Measurements from ENCODE around the gene HDX.
A peak's percentile ranks its signal among the peaks of the same experiment; 100 is the strongest.
"Not testable (repeated sequence)": the region's sequence is repeated elsewhere in the genome, so short reads cannot be mapped to it uniquely, and the experiment has no call there.

HDX gene, protein sequence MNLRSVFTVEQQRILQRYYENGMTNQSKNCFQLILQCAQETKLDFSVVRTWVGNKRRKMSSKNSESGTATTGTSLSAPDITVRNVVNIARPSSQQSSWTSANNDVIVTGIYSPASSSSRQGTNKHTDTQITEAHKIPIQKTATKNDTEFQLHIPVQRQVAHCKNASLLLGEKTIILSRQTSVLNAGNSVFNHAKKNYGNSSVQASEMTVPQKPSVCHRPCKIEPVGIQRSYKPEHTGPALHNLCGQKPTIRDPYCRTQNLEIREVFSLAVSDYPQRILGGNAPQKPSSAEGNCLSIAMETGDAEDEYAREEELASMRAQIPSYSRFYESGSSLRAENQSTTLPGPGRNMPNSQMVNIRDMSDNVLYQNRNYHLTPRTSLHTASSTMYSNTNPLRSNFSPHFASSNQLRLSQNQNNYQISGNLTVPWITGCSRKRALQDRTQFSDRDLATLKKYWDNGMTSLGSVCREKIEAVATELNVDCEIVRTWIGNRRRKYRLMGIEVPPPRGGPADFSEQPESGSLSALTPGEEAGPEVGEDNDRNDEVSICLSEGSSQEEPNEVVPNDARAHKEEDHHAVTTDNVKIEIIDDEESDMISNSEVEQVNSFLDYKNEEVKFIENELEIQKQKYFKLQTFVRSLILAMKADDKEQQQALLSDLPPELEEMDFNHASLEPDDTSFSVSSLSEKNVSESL

DNA sequence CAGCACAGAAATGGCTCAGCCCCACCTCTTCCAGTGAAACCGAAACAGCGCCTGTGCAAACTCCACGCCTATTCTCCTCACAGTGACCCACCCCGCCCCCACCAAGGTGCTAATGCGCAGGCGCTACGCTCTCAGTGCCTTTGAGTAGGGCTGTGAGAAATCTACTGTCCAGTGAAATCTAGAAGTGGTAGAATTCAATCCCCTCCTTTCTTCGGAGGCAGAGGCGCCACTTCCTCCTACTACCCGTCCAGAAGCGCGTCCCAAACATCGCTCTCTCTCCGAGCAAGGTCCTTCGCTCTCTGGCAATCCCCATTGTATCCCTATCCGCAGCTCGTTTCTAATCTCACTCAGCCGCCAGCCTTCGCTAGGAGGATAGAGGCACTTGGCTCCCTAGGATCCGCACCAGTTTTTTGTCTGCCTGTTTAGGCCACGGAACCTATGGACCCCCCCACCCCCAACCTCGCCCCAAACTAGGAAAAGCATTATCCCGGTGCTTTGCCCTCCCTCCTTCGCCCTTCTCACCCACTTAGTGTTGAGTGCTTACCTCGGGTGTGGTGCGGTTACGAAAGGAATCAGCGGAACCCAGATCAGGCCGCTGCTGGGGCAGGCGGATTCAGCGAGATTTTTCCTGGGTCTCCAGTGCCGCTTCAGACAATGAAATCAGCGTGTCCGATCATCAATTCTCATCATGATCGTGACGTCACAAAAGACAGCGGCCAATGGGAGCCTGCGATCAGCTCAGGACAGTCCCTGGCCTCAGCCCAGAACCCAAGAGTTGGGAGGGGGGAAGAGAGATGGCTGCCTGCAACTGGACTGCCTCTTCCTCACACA is at the start of gene HDX:
TSS of gene HDX (minus strand) at position 656 of the 831 bp plus-strand sequence. CDS start 27,056 bp downstream, outside the sequence.
- peak; percentile 70 to 87 for DNase-seq

DNA sequence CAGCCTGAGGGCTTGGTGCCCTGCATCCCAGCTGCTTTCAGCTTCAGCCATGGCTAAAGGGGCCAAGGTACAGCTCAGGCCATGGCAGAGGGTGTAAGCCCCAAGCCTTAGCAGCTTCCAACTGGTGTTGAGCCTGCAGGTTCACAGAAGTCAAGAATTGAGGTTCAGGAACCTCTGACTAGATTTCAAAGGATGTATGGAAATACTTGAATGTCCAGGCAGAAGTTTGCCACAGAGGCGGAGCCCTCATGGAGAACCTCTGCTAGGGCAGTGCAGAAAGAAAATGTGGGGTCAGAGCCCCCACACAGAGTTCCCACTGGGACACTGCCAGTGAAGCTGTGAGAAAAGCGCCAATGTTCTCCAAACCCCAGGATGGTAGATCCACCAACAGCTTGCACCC is 39.1 kb upstream of the HDX start:
- peak in 1 of 2 experiments; percentile 1 for DNase-seq

DNA sequence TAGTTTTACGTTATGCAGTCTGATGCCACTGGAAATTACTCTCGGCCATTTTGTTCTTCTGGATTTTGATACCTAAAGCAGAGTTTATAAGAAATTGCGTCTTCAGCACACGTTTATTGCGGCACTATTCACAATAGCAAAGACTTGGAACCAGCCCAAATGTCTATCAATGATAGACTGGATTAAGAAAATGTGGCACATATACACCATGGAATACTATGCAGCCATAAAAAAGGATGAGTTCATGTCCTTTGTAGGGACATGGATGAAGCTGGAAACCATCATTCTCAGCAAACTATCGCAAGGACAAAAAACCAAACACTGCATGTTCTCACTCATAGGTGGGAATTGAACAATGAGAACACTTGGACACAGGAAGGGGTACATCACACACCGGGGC is 35.4 kb upstream of the HDX start:
- not testable (repeated sequence) for DNase-seq

DNA sequence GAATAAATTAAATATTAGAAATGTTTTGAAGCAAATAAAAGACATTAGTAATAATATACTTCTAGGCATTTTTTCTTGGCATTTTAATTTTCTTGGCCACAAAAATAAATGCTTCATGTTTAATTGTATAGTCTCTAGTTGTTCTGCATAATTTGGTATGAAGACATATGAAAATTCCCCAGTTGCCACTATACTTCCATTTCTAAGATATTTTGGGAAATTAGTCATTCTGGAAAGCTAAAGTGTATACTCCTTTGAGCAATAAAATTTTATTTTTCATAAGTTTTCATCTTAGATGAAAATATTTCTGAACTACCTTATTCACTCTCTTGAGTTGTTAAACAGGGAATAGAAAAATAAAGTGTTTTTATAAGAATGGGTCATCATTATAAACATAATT is 13.8 kb downstream of the HDX start:
- DNase-seq, result no peak

DNA sequence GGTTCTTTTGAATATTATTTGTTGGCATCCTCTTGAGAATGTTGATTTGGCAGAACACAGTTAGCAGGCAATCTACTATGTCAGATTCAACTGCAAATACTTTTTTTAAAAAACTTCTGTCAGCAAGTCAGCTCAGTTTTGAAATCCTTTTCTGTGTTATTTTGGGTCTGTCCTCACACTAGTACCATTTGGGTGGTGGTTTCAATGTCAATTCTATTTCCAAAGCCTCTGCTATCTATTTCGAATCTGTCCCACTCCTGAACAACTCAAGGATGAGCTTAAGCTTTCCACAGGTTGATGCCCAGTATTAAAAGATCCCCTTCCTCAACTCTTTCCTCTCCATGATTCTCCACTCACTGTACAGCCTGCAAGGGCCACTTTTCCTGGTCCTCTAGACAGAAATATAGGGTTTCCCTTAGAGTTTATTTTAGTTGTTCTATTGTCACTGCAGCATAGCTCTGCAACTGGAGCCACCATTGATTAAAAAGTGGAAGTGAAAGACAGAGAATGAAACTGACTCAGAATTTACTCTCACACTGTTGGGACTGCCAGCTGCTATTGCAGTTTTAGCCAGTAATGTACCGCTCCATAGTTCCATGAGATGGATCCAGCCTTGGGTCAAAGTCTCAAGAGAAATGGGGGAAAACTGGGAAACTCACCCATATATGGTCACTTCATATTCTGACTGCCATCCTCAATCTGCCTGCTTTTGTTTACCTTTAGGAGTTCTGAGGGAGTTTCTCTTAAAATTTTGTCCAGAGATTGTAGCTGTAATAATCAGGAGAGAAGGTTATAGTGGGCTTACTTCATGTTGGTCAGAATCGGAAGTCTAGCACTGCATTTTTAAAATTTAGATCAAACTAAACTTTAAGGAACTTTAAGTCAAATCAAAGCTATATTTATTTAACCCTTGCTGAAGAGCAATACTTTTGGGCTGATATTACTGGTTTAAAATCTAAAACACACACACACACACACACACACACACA is 14.6 kb downstream of the HDX start:
- DNase-seq, result no peak

DNA sequence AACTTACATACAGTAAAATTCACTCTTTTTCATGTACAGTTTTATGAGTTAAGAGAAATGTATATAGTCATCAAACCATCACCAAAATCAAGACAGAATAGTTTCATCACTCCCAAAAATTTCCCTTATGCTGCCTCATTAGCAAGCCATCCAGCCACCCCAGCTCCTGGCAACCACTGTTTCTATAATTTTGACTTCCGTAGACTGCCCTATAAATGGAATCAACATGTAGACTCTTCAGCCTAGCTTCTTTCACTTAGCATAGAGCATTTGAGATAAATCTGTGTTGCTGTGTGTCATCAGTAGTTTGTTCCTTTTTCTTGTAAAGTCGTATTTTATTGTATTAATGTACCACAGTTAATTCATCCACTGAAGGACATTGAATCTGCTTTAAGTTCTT is 23.2 kb downstream of the HDX start:
- no peak for DNase-seq

DNA sequence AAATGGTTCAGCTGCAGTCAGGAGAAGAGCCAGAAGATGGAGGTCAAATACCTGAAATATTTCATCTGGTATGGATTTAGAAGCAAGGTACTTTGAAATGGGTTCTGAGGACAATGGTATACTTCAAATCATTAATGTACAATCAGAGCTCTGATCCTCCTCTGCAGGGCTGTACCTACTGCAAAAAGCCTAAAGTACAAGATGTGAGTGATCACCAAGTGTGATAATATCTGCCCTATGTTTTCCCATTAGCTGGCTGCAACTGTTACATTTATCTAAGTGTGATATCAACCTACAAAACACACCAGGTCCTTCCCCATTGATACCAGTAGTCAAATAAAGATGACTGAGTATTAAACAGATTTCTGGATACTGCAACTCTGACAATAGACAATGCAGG is 25.1 kb downstream of the HDX start:
- no peak for DNase-seq

DNA sequence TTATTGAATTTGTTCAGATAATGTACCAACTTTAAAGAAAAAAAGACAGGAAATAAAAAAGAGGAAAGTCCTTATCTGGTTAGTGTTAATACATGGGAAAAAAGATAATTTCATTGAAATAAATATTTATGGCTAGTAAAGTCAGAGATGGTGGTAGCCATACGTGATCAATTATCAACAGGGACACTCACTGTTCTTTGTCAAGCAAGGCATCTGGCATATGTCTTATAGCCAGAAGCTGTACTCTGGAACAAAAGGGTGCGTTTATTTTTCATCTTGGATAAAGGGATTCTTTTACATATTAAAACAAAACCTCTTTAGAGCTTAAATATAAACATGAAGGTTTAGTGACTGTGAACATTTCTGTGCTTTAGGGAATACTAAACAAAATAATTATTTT is 26.7 kb downstream of the HDX start:
- DNase-seq, result no peak

DNA sequence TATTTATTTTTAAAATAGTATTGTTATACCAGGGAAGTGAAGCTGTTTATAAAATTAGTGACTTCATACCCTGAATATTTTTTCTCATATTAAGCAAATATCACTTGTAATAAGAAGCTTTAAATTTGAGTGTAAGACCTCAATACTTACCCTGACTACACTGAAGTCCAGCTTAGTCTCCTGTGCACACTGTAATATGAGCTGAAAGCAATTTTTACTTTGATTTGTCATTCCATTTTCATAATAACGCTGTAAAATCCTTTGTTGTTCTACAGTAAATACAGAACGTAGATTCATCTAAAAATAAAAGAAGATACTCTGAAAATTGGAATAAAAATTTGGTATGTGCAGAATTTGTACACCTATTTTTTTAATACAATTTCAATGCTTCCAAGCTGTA is 27.2 kb downstream of the HDX start:
- no peak for DNase-seq

DNA sequence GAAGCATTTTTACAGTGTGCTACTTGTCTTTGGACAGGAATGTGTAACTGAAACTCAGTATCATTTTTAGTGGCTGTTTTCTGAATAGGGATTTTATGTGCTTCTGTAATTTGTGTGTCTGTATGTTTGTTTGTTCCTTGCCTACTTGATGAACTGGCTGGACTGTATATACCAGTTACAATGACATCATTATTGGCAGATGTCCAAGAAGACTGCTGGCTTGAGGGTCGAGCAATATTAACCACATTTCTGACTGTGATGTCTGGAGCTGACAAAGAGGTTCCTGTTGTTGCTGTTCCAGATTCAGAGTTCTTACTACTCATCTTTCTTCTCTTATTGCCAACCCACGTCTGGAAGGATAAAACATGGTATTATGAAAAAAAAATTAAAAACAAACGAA is 33.0 kb downstream of the HDX start:
- no peak for DNase-seq

DNA sequence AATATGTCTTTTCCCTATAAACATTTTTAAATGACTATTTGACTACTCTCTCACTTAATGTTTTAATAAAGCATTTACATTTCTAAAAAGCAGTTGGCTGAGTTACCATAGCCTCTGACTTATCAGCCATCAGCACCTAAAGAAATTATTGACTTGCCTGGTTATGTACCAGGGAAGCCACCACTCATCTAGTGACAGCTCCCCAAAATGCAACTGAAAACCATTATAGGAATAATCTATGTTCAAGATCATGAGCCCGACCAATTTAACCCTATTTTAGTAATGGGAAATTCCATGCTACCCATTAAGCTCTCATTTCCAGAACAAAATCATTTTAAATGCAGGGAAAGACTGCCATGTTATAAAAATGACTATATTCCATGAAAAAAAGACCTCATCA is 34.4 kb downstream of the HDX start:
- no peak for DNase-seq

DNA sequence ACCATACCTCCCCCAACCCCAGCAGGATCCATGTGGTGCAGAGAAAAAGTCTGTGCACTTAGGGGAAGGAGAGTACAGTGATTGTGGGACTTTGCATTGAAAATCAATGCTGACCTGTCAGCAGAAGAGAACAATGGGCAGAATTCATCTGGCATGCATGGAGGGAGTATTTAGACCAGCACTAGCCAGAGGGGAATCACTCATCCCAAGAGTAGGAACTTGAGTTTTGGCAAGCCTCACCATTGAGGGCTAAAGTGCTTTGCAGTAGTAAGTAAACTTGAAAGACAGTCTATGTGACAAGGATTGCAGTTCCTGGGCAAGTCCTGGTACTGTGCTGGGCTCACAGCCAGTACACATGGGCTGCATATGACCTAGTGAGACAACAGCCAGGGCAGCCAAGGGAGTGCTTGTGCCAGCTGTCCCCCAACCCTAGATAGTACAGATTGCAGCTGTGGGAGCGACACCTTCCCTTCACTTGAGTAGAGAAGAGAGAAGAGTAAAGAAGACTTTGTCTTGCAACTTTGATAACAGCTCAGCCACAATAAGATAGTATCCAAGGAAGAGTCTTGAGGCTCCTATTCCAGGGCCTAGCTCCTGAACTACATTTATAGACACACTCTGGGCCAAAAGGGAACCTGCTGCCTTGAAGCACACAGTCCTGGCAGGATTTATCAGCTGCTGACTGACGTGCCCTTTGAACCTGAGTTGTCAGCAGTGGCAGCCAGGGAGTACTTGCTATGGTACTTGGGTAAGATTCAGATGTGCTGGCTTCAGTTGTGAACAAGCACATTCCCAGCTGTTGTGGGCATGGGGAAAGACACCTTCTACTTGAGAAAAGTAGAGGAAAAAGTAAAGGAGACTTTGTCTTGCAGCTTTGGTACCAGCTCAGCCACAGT is 48.7 kb downstream of the HDX start:
- DNase-seq, result no peak

DNA sequence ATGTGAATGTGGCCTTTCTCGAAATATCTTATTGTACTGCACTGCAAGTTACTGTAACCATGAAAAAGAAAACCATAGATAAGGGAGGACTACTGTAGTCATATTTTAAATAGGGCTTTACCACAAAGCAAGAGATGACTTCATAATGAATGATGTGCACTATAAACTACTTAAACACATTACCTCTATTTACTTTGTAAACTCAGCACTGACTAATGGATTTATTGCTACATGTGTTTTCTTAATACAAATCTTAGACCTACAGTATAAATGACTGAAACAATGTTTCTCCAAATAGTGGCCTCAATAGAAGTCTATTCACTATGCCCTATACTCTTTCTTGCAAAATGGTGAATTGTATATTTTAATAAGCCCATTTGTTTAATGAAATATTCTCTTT is 61.1 kb downstream of the HDX start:
- DNase-seq, result no peak

DNA sequence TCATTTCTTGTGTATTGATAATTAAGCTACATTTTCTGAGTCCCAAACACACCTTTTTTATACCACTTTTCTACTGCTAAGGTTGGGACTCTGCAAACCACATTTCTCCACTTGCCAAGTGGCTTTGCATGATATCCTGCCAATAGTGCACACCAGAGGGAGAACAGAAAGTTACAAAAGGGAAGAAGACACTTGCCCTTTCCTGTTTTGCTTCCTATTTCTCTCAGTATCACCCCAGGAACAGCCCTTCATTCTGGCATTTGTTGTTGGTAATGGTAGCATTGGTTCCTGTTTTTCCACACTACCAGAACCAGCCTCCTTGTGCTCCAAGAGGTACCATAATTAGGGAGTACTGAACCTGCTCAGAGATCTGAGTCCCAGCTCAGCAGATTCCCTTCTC is 87.1 kb downstream of the HDX start:
- DNase-seq, result no peak

DNA sequence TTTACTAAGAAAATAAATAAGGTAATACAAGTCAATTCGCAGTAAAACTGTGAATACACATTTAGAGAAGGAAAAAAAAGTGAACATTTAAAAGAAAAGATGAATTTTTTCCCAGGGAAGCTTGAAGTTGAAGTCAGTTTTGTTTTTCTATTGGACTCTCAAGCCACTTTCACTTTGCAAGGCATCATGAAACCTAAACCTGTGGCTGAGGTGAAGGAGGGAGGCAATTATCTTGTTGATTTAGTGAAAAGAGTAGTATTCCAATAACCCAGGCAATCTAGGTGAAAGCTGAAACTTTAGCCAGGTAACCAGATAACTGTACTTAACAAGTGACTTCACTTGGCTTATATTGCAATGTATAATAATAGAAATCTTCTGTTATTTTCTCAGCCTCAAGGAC is 138.6 kb downstream of the HDX start:
- no peak for DNase-seq

DNA sequence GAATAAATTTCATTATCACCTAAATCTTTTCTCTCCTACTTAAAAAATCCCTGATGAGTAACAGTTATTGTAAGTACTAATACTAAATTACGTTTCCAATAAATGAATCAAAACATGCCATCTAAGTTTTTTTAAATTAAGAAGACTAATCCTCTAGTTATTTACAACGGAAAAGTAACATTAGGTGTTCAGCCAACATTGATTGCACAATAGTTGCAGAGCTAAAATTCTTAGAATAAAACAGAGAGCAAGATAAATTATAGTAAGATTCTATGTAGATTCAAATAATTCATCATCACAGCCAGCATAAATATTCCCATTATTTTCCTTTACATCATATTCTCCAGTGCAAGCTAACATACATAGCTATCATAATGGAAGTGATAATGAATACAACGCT is 139.2 kb downstream of the HDX start:
- no peak for DNase-seq

DNA sequence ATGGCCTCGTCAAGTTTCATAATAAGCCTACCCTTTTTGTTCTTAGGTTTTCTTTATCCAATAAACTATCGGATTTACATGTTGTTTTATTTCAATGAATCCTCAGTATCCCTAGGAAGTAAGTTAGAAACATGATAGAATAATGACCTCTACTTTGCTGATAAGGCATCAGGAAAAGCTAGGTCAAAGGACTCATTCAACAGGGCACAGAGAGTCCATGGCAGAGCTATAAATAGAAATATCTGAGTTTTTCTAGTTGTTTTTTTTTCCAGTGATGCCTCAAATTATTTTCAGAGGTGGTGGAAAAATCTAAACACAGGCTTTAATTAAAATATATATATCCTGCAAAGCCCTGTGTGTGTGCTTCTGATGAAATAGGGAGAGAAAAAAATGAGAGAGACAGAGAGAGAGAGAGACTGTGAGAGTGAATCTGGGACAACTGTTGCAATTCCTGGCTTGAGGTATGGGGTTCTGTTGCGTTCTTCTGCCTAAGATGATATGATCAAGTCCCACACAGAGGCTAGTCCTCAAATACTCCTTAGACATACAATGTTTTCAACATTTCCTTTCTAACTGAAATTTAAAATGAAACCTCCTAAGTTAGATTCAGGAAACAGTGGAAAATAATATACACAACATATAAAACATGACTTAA is 139.9 kb downstream of the HDX start:
- DNase-seq, result no peak

DNA sequence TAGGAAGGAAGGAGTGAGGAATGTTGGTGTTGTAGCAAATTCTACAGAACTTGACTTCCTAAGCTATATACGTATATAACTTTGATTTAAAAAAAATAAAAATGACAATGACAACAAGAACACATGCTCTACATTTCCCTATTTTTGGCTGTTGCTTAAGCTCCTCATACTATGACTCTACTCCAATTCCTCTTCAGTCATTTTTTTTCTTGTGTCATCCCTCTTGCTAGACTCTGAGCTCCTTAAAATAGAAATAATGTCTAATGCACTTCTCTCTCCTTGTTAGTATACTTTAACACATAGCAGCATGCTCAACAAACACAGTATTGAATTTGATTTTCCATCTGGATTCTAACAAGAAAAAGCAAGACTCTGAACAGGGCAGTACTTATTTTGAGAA is 144.0 kb downstream of the HDX start:
- DNase-seq, result no peak

DNA sequence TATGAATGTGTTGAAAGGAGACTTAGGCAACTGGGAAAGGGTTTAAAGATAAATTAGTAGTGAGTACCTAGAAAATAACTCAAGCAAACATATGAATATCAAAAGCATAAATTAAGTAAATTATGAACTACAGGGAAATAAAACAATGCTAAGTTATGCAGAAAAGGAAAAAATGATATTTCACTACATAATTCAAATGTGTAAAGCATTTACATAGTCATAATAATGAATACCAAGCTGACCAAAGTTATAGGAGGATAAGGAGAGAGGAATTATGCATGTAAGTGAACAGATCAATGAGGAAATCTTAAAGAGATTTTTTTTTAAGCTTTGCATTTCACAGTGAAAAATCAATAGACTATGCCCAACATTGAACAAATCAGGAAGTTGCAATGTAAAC is 145.0 kb downstream of the HDX start:
- DNase-seq, result no peak

DNA sequence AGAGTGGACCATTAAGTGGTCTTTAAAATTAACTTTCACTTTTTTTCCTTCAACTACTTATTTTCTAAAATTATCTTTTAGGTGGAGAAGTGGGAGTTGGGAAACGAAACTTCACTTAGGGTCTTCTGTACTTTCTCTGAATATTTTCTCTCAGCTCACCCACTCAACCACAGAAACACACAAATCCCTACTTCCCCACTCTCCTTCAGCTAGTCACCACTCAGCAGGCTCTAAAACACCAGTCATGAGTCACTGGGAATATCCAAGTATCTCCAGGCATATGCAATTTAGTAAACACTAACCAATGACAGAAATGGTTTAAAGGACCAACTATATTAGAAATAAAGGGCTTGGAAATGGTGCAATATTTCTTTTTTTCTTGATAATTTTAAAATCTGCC is 161.3 kb downstream of the HDX start:
- DNase-seq, result no peak
